Raji (cell line): ENCODE data around the gene CEP128.

ENCODE experiments used
- POLR2A ChIP-seq: IDR thresholded peaks from 2 replicates; pipeline ENCODE4 v1.6.1; 2011; ENCODE audit warnings: low read depth, low read length, control low read depth; ENCODE audit not compliant: insufficient read depth

CEP128 gene

GRCh38 chr14:80926397-80927082, 15.0 kb downstream of the CEP128 start:
- no peak for TF ChIP-seq POLR2A

GRCh38 chr14:80924365-80925103, 17.0 kb downstream of the CEP128 start:
- TF ChIP-seq POLR2A, result no peak

GRCh38 chr14:80923368-80923767, 18.2 kb downstream of the CEP128 start:
- TF ChIP-seq POLR2A, result no peak

GRCh38 chr14:80919622-80920021, 21.9 kb downstream of the CEP128 start:
- TF ChIP-seq POLR2A, result no peak

- TF ChIP-seq POLR2A, result no peak
These were observed 34.6 kb downstream of the CEP128 start for GRCh38 chr14:80906946-80907345.

- no peak for TF ChIP-seq POLR2A
These were observed 35.2 kb downstream of the CEP128 start for GRCh38 chr14:80906336-80906735.

GRCh38 chr14:80902608-80903007, 38.9 kb downstream of the CEP128 start:
- TF ChIP-seq POLR2A, result no peak

- TF ChIP-seq POLR2A, result no peak
These were observed 39.7 kb downstream of the CEP128 start for GRCh38 chr14:80901822-80902221.

GRCh38 chr14:80901260-80901659, 40.3 kb downstream of the CEP128 start:
- TF ChIP-seq POLR2A, result no peak

- TF ChIP-seq POLR2A, result no peak
These were observed 68.9 kb downstream of the CEP128 start for GRCh38 chr14:80872645-80873044.

- no peak for TF ChIP-seq POLR2A
These were observed 73.3 kb downstream of the CEP128 start for GRCh38 chr14:80868260-80868659.

GRCh38 chr14:80867798-80868197, 73.7 kb downstream of the CEP128 start:
- no peak for TF ChIP-seq POLR2A

GRCh38 chr14:80867091-80867490, 74.4 kb downstream of the CEP128 start:
- no peak for TF ChIP-seq POLR2A

- TF ChIP-seq POLR2A, result no peak
These were observed 76.0 kb downstream of the CEP128 start for GRCh38 chr14:80865565-80865964.

- TF ChIP-seq POLR2A, result no peak
These were observed 78.6 kb downstream of the CEP128 start for GRCh38 chr14:80862983-80863382.

- TF ChIP-seq POLR2A, result no peak
These were observed 79.0 kb downstream of the CEP128 start for GRCh38 chr14:80862541-80862940.

GRCh38 chr14:80850197-80850814, 91.2 kb downstream of the CEP128 start:
- TF ChIP-seq POLR2A, result no peak

GRCh38 chr14:80847070-80847469, 94.5 kb downstream of the CEP128 start:
- no peak for TF ChIP-seq POLR2A
